ENCODE data around the gene EML3. TPM values are rescaled to one million over a fixed set of nuclear protein-coding genes. Genes with fewer than 3 reads are reported as not detected.

Gene EML3
- total and polyA plus RNA-seq, 2 of the 13 experiments (the other 11 are each of a cell fraction or from before 2014, with no cell fraction given) = 10.6 to 12.3 TPM

DNA sequence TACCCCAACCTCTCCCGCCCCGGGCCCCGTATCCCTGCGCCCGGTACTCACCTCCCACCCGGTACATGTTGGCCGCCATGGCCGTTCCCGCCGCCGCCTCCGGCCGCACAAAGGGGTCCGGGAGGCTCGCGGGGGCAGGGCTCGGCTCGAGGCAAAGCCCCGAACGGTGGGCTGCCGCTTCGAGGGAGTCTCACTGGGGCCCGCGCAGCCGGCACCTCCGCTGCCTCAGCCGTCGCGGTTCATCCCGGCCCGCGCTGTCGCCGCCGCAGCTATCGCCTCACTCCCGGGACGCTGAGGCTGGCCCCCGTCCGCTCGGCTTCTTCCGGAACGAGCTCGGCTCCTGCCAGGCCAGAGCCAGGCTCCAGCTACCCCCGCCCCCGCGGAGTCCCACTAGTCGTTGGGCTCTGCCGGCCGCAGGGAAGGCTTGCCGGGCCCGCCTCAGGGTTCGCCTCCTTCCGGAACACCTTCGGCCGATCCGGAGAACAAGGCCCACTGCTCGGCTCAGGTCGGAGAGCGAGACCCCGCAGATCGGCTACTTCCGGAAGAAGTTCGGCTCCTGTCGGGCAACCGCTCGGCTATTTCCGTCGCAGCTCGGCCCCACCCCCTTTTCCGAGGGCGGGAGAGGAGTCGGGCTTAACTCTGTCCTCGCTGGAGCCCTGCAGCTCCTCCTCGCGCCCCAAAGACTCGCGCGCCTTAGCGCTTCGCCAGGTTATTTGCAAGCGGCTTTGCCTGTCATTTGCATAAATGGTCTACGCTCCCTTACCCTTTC lies 11.0 kb downstream of the EML3 start, which contains the start of gene MTA2 (continued):
- TF ChIP-seq, protein P1, sequence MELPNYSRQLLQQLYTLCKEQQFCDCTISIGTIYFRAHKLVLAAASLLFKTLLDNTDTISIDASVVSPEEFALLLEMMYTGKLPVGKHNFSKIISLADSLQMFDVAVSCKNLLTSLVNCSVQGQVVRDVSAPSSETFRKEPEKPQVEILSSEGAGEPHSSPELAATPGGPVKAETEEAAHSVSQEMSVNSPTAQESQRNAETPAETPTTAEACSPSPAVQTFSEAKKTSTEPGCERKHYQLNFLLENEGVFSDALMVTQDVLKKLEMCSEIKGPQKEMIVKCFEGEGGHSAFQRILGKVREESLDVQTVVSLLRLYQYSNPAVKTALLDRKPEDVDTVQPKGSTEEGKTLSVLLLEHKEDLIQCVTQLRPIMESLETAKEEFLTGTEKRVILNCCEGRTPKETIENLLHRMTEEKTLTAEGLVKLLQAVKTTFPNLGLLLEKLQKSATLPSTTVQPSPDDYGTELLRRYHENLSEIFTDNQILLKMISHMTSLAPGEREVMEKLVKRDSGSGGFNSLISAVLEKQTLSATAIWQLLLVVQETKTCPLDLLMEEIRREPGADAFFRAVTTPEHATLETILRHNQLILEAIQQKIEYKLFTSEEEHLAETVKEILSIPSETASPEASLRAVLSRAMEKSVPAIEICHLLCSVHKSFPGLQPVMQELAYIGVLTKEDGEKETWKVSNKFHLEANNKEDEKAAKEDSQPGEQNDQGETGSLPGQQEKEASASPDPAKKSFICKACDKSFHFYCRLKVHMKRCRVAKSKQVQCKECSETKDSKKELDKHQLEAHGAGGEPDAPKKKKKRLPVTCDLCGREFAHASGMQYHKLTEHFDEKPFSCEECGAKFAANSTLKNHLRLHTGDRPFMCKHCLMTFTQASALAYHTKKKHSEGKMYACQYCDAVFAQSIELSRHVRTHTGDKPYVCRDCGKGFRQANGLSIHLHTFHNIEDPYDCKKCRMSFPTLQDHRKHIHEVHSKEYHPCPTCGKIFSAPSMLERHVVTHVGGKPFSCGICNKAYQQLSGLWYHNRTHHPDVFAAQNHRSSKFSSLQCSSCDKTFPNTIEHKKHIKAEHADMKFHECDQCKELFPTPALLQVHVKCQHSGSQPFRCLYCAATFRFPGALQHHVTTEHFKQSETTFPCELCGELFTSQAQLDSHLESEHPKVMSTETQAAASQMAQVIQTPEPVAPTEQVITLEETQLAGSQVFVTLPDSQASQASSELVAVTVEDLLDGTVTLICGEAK (IDR thresholded peaks at IDR 0.05) = no peak
- TF ChIP-seq, protein P1 (CRISPR knock-in tag; IDR thresholded peaks at IDR 0.05) = peak; percentile 57
- TF ChIP-seq YEATS4 (CRISPR knock-in tag; IDR thresholded peaks at IDR 0.05; ENCODE audit: borderline replicate concordance) (peak; percentile 60; the same call in 1 of the 2 replicates), PAX8 (CRISPR knock-in tag; IDR thresholded peaks at IDR 0.05; ENCODE audit: borderline replicate concordance) (no peak), SIX1 (CRISPR knock-in tag; IDR thresholded peaks at IDR 0.05; ENCODE audit: borderline replicate concordance) (no peak), ZFP82 (CRISPR knock-in tag; IDR thresholded peaks at IDR 0.05; ENCODE audit: borderline replicate concordance) (peak; percentile 85; the same call in 1 of the 2 replicates), PATZ1 (CRISPR knock-in tag; IDR thresholded peaks at IDR 0.05) (no peak; the same call in none of the 2 replicates), AGO2 (optimal IDR thresholded peaks at IDR 0.05; ENCODE audit: low read depth, low read length) (peak; percentile 94), SRY (CRISPR knock-in tag; IDR thresholded peaks at IDR 0.05) (peak; percentile 51; the same call in 1 of the 2 replicates), KMT2A (CRISPR knock-in tag; IDR thresholded peaks at IDR 0.05) (no peak; the same call in 1 of the 2 replicates)
- TF ChIP-seq, protein P2, sequence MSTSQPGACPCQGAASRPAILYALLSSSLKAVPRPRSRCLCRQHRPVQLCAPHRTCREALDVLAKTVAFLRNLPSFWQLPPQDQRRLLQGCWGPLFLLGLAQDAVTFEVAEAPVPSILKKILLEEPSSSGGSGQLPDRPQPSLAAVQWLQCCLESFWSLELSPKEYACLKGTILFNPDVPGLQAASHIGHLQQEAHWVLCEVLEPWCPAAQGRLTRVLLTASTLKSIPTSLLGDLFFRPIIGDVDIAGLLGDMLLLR (CRISPR knock-in tag; IDR thresholded peaks at IDR 0.05) = peak; percentile 64; the same call in 1 of the 2 replicates
- TF ChIP-seq, protein P3, sequence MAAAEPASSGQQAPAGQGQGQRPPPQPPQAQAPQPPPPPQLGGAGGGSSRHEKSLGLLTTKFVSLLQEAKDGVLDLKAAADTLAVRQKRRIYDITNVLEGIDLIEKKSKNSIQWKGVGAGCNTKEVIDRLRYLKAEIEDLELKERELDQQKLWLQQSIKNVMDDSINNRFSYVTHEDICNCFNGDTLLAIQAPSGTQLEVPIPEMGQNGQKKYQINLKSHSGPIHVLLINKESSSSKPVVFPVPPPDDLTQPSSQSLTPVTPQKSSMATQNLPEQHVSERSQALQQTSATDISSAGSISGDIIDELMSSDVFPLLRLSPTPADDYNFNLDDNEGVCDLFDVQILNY (CRISPR knock-in tag; conservative IDR thresholded peaks at IDR 0.05) = peak; percentile 57
- TF ChIP-seq, protein P4, sequence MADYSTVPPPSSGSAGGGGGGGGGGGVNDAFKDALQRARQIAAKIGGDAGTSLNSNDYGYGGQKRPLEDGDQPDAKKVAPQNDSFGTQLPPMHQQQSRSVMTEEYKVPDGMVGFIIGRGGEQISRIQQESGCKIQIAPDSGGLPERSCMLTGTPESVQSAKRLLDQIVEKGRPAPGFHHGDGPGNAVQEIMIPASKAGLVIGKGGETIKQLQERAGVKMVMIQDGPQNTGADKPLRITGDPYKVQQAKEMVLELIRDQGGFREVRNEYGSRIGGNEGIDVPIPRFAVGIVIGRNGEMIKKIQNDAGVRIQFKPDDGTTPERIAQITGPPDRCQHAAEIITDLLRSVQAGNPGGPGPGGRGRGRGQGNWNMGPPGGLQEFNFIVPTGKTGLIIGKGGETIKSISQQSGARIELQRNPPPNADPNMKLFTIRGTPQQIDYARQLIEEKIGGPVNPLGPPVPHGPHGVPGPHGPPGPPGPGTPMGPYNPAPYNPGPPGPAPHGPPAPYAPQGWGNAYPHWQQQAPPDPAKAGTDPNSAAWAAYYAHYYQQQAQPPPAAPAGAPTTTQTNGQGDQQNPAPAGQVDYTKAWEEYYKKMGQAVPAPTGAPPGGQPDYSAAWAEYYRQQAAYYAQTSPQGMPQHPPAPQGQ (CRISPR knock-in tag; IDR thresholded peaks at IDR 0.05; ENCODE audit: borderline replicate concordance) = no peak

Measured in HepG2 (cell line).